NCI-H446 (cell line): ENCODE measurements around the gene ADAM12.

Source experiments
- DNase-seq, 2 experiments: peaks; one replicate each; lab custom pipeline; 2025; lab: John Stamatoyannopoulos, UW

ADAM12 gene

DNA sequence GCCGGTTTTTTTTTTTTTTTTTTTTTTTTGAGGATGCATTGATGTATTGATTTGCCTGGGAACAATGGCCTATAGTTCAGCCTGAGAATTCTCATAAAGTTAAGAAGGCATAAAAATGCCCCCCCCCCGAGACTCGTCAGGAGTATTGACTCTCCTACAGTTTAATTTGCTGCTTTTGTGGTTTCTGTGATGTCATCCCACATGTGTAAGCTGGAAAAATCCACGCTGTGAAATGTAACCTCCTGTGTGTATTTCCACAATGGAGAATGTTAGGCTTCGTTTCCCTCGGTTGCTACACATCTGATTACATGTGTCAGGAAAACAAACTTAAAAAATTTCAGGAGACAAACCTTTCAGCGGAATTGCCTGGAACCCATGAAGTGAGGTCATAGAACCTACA lies 374.0 kb downstream of the ADAM12 start:
- no peak for DNase-seq

DNA sequence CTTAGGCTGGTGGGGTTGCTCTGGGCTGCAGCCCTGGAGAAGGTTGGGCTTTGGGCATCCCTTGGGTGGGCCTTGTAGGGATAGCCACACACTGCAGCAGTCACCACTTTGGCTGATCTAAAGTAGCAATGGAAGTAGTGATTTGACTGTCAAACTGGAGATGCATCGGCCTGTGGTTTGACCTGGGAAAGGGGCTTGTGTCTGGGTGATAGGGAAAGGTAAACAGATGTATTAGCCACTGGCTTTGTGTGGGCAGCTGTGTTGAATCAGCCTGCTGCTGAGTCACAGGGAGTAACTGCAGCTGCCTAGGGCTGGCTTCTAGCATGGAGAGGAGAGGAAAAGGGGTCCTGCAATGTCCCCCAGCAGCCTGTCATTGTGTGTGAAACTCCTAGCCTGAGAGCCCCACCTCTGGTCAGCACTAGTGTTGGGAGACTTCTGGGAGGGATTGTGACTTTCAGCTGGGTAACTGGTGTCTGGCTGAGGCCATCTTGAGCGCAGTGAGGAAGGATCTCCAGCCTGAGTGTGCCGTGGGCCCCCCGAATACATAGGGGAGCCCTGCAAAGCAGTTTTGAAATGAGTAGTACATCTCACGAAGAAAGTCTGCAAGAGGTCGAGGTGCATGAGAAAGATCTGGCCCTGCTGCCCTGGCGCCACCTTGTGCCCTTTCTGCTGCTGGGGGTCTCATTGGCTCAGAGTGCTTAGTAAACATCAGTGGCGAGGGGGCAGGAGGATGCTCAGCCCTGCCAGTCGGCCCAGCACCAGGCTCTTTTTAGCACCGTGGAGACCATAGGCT lies 374.6 kb downstream of the ADAM12 start:
- DNase-seq: no peak

DNA sequence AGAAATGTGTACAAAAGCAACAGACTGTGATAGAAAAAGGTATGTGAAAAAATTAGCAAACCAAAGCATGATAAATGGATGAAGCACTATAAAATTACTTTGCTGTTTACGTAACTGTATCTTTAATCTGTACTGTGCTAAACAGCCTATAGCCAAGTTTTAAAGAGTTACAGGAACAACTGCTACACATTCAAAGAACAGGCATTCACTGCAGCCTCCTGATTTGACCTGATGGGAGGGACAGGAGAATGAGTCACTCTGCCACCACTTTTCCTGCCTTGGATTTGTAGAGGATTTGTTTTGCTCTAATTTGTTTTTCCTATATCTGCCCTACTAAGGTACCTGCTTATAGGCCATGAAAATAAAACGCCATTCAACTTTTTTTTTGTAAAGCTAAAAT lies 375.8 kb downstream of the ADAM12 start:
- DNase-seq: no peak

DNA sequence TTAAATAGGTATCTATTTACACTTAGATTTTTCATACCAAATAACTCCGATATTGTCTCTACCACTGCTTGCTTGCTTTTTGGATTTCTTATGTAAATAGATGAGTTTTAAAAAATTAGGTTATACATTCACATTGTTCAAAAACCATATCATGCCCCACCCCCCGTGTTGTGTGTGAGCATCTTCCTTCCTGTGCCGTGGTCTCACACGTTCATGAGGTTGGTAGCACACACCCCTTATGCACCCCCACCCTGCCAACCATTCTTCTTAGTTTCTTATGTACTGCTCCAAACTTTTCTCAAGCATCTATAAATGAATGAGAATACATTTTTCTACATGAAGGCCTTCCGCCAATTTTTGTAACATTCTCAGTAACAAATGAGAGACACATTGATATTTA lies 376.3 kb downstream of the ADAM12 start:
- DNase-seq: no peak

DNA sequence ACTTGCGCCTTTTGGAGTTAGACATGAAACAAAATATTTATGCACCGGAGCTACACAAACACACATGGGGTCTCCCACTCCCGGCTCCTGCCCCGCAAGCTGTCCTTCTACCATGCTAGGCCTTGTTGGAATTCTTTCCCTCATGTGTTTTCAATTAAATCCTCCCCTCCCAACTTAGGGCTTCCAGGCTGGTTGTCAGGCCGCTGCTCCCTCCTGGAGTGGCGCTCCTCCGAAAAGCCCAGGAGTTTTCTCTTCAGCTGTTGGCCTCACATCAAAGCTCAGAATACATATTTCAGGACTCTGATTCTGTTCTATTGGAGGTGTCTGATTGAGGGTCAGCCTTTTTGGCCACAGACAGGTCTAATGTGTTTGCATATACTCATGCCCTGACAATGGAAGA lies 378.6 kb downstream of the ADAM12 start:
- DNase-seq: no peak

DNA sequence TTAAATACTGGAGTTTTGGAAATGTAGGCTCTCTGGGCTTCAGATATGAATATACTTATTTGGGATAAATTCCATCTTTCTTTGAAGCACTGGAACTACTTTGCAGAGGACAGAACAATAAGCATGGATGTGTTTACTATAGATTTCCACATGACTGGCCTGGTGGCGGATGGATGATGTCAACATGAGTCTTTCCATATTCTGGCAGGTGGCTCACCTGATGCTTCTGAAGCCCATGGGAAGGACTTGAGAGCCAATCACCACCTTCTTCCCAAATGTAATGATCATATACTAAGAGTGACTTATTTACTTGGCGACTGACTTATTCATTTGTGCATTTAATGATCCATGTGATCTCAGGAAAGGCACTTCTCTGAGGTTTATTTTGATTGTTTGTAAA lies 381.4 kb downstream of the ADAM12 start:
- no peak for DNase-seq

DNA sequence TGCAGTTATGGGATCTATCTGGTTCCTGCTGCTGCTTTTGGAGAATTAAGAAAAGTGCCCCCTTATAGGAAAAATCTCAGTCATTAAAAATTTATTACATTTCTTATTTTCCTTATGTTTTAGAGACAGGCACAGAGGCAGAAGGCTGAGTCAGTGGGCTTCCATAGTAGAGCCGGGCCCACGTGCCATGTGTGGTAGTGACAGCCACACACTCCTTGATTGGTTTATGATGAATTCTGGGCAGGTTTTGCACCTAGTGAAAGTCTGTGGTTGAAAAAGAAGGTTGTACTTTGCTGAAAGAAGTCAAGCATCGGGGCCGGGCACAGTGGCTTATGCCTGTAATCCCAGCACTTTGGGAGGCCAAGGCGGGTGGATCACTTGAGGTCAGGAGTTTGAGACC lies 382.0 kb downstream of the ADAM12 start:
- DNase-seq: no peak

DNA sequence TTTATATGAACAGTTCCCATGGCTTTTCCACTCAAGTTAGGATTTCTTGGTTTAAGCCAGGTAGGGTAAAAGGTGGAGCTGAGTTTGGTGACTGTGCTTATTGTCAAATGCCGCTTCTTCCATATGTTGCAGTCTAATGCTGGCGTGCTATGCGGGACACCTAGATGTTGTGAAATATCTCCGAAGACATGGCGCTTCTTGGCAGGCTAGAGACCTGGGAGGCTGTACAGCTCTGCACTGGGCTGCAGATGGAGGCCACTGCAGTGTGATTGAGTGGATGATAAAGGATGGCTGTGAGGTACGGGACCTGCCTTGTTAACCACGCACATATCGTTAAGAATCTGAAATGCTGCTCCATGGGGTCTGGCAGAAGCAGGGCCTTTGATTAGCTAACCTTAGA lies 383.5 kb downstream of the ADAM12 start:
- no peak for DNase-seq

DNA sequence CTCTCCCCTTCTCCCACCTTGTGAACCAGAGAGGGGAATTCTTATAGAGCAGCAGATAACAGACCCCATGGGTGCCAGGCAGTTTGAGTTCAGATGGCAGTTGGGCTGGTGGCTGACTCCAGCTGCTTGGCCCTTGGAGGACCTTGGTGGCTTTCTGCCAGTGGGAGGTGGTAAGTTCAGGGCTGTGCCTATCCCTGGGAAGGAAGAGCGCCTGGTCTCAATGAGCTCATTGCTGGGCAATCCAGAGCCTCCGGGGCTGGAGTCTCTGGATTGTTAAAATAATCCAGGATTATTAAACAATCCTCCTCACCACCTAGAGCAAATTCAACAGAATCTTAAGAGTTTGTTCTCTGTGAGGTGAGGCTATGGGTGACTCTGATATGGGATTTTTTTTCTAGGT lies 386.7 kb downstream of the ADAM12 start:
- no peak for DNase-seq

DNA sequence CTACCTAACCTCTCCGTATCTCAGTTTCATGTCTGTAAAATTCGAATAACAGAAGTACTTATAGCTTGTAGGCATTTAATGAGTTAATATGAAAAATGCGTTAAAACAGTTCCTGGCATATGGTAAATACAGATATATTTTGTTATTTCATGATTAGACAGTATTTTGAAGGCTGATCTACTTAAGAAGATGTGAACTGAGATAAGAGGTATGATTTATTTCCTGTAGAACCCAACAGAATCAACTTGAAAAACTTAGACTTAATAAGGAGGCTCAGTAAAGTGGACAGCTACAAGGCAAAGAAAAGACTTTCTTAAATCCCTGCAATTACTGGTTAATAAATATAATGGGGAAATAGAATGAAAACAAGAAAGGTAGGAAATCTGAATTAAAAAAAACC lies 388.6 kb downstream of the ADAM12 start:
- DNase-seq: no peak

DNA sequence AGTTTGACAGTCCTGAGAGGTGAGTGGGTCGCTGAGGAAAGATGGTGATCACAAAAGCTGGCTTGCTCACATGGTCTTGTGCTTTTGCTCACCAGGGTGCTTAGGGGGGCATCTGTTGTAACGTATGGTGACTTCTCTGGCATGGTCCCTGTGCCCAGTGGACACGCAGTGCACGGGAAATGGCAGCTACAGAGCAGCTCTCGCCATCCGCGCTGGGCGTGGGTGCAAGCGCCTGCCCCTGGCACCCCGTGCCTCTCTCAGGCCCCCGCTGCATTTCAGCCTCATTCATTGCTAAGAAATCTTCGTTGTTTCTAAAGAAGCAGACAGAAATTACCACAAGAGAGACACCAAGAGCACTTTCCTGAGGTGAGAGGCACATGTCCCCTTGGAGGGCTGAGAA lies 390.7 kb downstream of the ADAM12 start:
- no peak for DNase-seq

DNA sequence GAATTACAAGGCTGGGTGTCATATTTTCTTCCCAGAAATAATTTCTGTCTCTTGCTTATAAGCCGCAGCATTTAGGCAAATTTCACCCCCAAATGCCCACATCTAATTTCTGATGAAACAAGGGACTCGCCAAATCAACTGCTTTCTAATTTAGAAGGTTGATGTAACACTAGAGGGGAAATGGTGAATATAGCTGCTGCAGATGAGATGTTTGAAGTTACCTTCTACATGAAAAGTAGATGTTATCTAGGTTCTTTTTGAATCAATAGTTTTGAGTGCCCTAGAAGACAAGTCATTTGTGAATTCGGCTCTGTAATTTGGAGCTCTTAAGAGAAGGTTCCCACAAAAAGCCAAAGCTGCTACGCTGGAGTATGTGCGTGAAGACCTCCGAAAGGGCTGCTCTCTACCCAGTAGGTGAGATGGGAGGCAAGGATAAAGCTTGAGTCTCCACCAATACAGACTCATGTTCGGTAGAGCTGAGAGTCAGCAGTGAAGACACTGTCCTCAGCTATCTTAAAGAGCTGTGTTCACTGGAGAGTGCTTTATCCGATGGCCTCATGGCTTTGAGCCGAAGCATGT lies 392.5 kb downstream of the ADAM12 start:
- no peak for DNase-seq

DNA sequence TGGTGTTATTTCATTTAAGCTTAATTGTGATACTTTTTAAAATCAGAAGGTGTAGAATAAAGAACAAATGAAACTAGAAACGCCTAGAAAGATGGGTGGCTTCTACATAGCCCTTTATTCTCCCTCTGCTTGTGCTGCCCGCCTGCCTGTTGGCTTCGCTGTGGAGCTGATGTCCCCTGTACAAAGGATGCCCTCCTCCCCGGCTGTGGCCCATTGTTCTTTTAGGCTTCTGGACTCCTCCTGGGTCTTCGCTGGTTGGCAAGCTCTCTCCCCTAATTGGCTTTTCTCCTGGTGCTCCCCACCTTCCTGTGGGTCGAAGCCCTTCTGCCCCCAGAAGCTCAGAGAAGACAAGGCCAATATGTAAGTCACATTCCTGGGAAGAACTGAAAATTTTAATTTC lies 393.7 kb downstream of the ADAM12 start:
- DNase-seq: no peak

DNA sequence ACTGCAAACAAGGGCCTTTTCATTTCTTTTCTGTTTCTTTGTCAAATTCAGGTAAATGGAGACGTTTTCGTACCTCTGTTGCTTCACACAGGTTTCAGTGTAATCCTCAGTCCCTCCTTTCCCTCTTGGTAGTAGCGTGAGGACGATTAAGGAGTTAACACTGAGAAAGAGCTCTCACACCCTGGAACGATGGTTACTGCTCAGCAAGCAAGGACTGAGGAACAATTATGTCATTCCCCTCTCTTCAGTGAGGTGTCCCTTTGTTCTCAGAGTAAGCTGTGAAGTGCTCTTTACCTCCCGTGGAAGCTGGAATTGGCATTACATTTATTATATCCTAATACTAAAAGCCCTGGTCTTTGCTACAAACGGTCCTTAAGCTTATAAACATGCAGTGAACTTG lies 396.0 kb downstream of the ADAM12 start:
- no peak for DNase-seq

DNA sequence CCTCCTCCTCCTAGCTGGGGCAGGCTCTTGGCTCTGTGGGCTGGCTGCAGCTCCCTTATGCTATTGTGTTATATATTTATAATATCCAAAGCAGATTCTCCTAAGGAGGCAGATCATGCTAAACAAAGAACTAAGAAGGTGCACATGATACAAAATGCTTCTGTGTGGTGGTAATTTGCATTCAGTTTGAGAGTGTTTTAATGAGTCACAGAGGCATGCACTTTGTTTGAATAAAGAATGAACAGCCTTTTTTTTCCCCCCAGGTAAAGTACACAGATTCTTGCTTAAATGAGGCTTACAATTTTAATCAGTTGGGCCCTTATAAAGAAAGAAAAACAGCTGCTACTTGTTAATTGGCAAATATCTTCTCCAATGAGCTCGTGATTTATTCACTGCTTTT lies 396.9 kb downstream of the ADAM12 start:
- DNase-seq: no peak

DNA sequence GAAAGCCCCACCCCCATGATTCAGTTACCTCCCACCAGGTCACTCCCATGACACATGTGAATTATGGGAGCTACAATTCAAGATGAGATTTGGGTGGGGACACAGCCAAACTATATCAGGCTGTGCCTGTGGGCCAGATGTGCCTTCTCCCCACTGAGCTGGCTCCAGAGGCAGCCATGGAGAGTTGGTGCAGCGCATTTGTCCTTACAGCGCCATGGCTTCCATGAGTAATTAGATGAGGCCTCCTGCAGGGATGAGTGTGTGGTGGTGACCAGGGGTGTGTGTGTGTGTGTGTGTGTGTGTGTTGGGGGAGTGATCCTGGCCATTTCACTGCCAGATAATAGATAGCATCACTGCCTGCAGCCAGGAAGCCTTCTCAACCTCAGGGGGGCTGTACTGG lies 397.3 kb downstream of the ADAM12 start:
- DNase-seq: no peak

DNA sequence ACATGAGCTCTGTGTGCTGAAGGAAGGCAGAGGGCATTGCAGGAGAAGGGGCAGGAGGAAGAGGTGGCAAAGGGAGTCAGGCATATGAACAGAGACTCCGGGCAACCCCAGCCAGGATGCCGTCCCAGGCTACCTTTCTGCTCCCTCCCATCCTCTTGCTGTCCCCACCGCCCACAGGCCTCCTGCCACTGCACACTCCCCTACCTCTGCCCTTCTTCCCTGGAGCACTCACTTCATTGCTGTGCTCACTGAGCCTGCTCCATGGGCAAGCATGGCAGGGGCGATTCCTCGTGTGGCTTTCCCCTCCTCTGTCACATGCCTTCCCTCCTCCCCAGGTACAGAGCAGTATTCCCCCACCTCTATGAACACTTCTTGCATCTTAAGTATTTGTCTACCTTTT lies 398.5 kb downstream of the ADAM12 start:
- no peak for DNase-seq

DNA sequence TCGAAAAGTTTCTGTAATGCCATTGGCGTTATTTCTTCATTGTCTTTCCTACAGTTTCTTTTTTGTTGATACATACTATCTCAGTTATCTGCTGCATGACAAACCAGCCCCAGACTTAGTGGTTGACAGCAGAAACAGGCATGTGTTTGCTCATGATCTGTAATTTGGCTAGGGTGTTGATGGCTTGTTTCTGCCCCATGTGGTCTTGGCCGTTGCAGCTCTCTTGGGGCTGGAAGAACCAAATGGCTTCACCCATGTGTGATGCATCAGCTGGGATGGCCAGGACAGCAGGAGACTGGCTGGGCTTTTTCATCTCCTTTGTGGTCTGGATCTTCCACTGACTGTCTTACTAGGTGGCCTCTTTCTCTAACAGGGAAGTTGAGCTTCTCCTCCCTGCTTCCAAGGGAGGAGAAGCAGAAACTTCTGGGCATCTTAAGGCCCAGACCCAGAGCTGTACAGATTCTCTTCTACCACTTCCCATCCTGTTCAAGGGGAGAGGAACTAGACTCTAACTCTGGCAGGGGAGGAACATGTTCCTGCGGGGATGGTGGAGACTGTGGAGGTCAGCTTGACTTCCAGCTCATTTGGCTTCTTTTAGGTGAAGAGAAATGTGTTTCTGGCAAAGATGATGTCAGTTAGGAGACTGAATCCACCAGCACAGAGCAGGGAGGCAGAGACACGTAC lies 402.6 kb downstream of the ADAM12 start:
- no peak for DNase-seq

DNA sequence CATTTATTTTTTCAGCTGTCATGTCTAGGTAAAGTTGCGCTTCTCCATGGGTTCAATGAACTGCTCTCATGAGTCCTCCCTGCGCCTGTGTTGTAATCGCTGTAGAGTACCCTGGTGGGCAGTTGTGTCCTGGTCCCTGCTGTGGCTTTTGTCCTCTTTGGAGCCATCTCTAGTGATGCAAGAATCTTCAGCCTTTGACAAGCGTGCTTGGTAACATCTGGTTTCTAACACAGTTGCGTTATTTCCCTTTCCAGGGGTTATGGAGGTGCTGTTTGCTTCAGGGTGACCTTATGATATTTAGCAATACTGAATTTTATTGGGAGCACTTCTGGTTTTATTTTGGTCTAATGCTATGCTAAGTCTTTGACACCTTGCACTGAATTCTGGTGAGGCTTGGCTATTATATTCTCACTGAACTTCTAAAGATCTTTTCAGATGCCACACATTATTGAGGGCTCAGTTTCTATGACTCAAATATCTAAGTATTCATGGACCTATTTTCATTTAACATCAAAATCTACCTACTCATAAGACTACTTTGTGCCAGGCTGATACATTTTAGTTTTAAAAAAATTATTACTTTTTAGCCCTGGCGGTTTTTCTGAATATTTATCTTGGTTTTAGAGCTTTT lies 403.3 kb downstream of the ADAM12 start:
- no peak for DNase-seq

DNA sequence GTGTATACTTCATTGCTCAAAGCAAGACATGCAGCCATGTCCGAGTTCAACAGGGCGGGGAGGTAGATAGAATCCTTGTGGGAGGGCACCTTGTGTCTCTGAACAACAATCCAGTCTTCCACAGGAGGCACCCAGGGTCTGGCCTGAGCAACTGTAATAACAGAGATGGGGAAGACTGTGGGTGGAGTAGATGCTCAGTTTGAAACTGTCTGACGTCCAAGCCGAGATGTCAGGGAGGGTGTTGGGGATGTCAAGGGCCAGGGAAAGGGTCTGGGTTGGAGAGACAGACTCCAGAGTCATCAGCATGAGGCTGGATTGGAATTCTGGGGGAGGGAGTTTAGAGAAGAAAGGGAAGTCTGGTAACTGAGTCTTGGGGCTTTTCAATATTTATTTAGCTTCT lies 403.9 kb downstream of the ADAM12 start:
- DNase-seq: no peak

DNA sequence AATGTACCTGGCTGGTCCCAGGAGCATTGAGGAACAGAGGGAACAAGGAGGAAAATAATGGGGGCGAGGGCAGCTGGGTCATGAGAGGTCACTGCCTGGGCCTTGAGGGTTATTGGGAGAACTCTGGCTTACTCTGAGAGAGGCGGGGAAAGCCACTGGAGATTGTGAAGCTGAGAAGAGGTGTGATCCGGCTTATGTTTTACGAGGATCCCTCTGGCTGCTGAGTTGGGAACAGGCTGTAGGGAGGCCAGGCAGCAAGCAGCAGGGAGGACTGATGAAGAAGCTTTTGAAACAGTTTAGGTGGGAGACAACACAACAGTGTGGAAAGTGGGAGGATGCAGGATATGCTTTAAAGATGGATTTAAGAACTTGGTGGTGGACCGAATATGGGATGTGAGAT lies 404.6 kb downstream of the ADAM12 start:
- no peak for DNase-seq

DNA sequence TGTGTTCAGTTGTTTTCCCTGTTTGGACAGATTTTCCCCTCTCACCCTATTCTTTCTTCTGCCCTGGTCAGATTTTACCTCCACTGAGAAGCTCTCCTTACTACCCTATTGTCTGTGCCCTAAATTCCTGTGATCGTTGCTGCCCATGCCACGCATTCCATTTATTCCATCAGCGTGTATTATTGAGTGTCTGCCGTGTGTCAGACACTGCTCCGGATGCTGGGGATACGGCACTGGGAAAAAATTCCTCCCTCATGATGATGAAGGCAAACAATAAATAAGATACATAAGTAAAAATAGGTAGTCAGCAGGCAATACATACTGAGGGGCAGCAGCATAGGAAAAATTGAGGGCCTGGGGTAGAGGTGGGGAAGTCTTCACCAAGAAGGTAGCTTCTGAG lies 405.1 kb downstream of the ADAM12 start:
- no peak for DNase-seq
